WTC11 (cell line): ENCODE data around the gene CCER1. TPM values are rescaled to one million over a fixed set of nuclear protein-coding genes. Genes with fewer than 3 reads are reported as not detected.

ENCODE experiments used
- ATAC-seq: fragments of 200-7000 bp; cut with Tn5 transposase; 2 replicates; pipeline ENCODE4 v1.10.0; 2021; ENCODE audit warnings: mild to moderate bottlenecking, moderate library complexity
- CTCF ChIA-PET: fragments of 300-600 bp; sonication (Branson Sonifier 250); formaldehyde crosslinking; loops from one replicate; lab custom pipeline; 2021; ENCODE audit warnings: antibody characterized with exemption; lab: Charles Lee
- POLR2A ChIA-PET: fragments of 350-600 bp; sonication (Branson Sonifier 250); formaldehyde crosslinking; loops from one replicate; lab custom pipeline; 2021; ENCODE audit warnings: antibody characterized with exemption; lab: Charles Lee
- DNase-seq: peaks from one replicate; pipeline ENCODE4 v3.0.0; 2021; ENCODE audit warnings: low spot score
- H3K27ac Mint-ChIP-seq: 2 replicates; pipeline ENCODE4 v1.8.0; 2021; ENCODE audit warnings: mixed read lengths
- H3K27me3 Mint-ChIP-seq: 2 replicates; pipeline ENCODE4 v1.8.0; 2021; ENCODE audit warnings: low read depth, mild to moderate bottlenecking, moderate library complexity, mixed read lengths
- H3K36me3 Mint-ChIP-seq: 2 replicates; pipeline ENCODE4 v1.8.0; 2021; ENCODE audit warnings: mixed read lengths
- H3K4me1 Mint-ChIP-seq: 2 replicates; pipeline ENCODE4 v1.8.0; 2022; ENCODE audit warnings: mixed read lengths
- H3K4me3 Mint-ChIP-seq: 2 replicates; pipeline ENCODE4 v1.8.0; 2021; ENCODE audit warnings: mild to moderate bottlenecking, moderate library complexity, mixed read lengths
- H3K9me3 Mint-ChIP-seq: 2 replicates; pipeline ENCODE4 v1.8.0; 2021; ENCODE audit warnings: mixed read lengths
- AR ChIP-seq: fragments of 250-450 bp; sonication (Bioruptor Pico); IDR thresholded peaks from 2 replicates; pipeline ENCODE4 v1.9.0; 2021; ENCODE audit warnings: mild to moderate bottlenecking
- ATF3 ChIP-seq: sonication (generic); formaldehyde crosslinking; conservative IDR thresholded peaks from 2 replicates; pipeline ENCODE4 v1.8.1; 2022; ENCODE audit warnings: mild to moderate bottlenecking, missing genetic modification reagents
- CTCF ChIP-seq: fragments of 200-600 bp; IDR thresholded peaks from 2 replicates; pipeline ENCODE4 v1.8.0; 2022; ENCODE audit warnings: antibody characterized with exemption
- ERG ChIP-seq: fragments of 250-450 bp; sonication (Bioruptor Pico); IDR thresholded peaks from 2 replicates; pipeline ENCODE4 v1.8.0; 2021; ENCODE audit warnings: mild to moderate bottlenecking
- ESRRA ChIP-seq: sonication (generic); formaldehyde crosslinking; IDR thresholded peaks from 2 replicates; pipeline ENCODE4 v1.8.1; 2022; ENCODE audit warnings: mild to moderate bottlenecking, missing genetic modification reagents, borderline replicate concordance
- FOXK1 ChIP-seq: sonication (generic); formaldehyde crosslinking; IDR thresholded peaks from 2 replicates; pipeline ENCODE4 v1.8.0; 2022; ENCODE audit warnings: mild to moderate bottlenecking, moderate library complexity, missing genetic modification reagents
- IRF1 ChIP-seq: sonication (generic); formaldehyde crosslinking; IDR thresholded peaks from 2 replicates; pipeline ENCODE4 v1.8.0; 2023; ENCODE audit warnings: missing genetic modification reagents
- NR2C2 ChIP-seq: sonication (generic); formaldehyde crosslinking; IDR thresholded peaks from 2 replicates; pipeline ENCODE4 v1.8.0; 2022; ENCODE audit warnings: mild to moderate bottlenecking, missing genetic modification reagents
- SMAD4 ChIP-seq: sonication (generic); formaldehyde crosslinking; IDR thresholded peaks from 2 replicates; pipeline ENCODE4 v1.8.0; 2022; ENCODE audit warnings: mild to moderate bottlenecking, missing genetic modification reagents
- ZBTB43 ChIP-seq: sonication (generic); formaldehyde crosslinking; IDR thresholded peaks from 2 replicates; pipeline ENCODE4 v1.8.1; 2023; ENCODE audit warnings: mild to moderate bottlenecking, missing genetic modification reagents
- ZMAT4 ChIP-seq: fragments of 250-450 bp; sonication (Bioruptor Pico); IDR thresholded peaks from 2 replicates; pipeline ENCODE4 v1.9.0; 2021; ENCODE audit warnings: mild to moderate bottlenecking
- ZNF416 ChIP-seq: fragments of 250-450 bp; sonication (Bioruptor Pico); IDR thresholded peaks from 2 replicates; pipeline ENCODE4 v1.9.0; 2021; ENCODE audit warnings: mild to moderate bottlenecking, inconsistent platforms
- ZNF512 ChIP-seq: sonication (generic); formaldehyde crosslinking; IDR thresholded peaks from 2 replicates; pipeline ENCODE4 v1.8.1; 2022; ENCODE audit warnings: missing genetic modification reagents, borderline replicate concordance
- ZNF671 ChIP-seq: fragments of 250-450 bp; sonication (Bioruptor Pico); IDR thresholded peaks from 2 replicates; pipeline ENCODE4 v1.8.0; 2021; ENCODE audit warnings: mild to moderate bottlenecking
- total RNA-seq: library from RNA; stranded (reverse); gene quantifications from 3 replicates; pipeline ENCODE4 v1.2.3, GENCODE V29; 2021

CCER1 gene
- total RNA-seq, 1 experiment from 2014 or later: not detected

- no peak overlapping the region for H3K27ac Mint-ChIP-seq
- ATAC-seq (peak; percentile 86), DNase-seq (peak; percentile 35)
- peaks cover 15% of the 10 kb centered on the region for H3K9me3 Mint-ChIP-seq
- ChIA-PET CTCF (interaction anchor here (0.7 kb wide), 1 partner anchor 899 kb away, joined by 3 read pairs; no protein-coding TSS in a partner anchor), POLR2A (no interaction called here)
- no peak overlapping the region for H3K4me3 Mint-ChIP-seq
- H3K27me3 Mint-ChIP-seq: no peaks in the 10 kb centered on the region
- no peaks in the 10 kb centered on the region for H3K4me1 Mint-ChIP-seq
- H3K36me3 Mint-ChIP-seq: 0 out of 2 replicates have a peak, but pooled peaks cover 3% of the 10 kb centered on the region
- no peak for TF ChIP-seq ZMAT4 (CRISPR knock-in tag)
- no peak for TF ChIP-seq SMAD4 (CRISPR knock-in tag)
- no peak for TF ChIP-seq ERG (CRISPR knock-in tag)
- no peak for TF ChIP-seq ZBTB43 (CRISPR knock-in tag)
- TF ChIP-seq FOXK1: no peak
- TF ChIP-seq CTCF: peak; percentile 41; the same call in 1 of the 2 replicates
These were observed 45.8 kb downstream of the CCER1 start for GRCh38 chr12:90909069-90909770.

GRCh38 chr12:90908465-90908864 lies 46.5 kb downstream of the CCER1 start:
- H3K36me3 Mint-ChIP-seq: 0 out of 2 replicates have a peak, but pooled peaks cover 2% of the 10 kb centered on the region
- TF ChIP-seq ATF3 (no peak), ZNF671 (CRISPR knock-in tag) (no peak), ZNF416 (CRISPR knock-in tag) (no peak), ZNF512 (CRISPR knock-in tag) (no peak), IRF1 (CRISPR knock-in tag) (no peak), NR2C2 (CRISPR knock-in tag) (no peak), CTCF (no peak), ESRRA (CRISPR knock-in tag) (no peak), AR (CRISPR knock-in tag) (no peak)
- TF ChIP-seq, all 79 proteins: peak for 0
- ATAC-seq: no peak
- Mint-ChIP-seq H3K27me3 (no peaks in the 10 kb centered on the region), H3K4me1 (no peaks in the 10 kb centered on the region), H3K9me3 (peaks cover 10% of the 10 kb centered on the region), H3K27ac (no peak overlapping the region), H3K4me3 (no peak overlapping the region)
- no peak for DNase-seq
- CTCF ChIA-PET: no interaction called here
- POLR2A ChIA-PET: no interaction called here
